NT2/D1 (cell line): Measurements from ENCODE around the gene BIN2.
A peak's percentile ranks its signal among the peaks of the same experiment; 100 is the strongest.

ENCODE experiments used
- DNase-seq: peaks from one replicate; pipeline ENCODE4 v3.0.0-alpha.2; 2011; ENCODE audit warnings: low read depth, low spot score
- H3K27me3 ChIP-seq: 2 replicates; pipeline ENCODE4 v1.6.0; 2011; ENCODE audit warnings: mild to moderate bottlenecking; ENCODE audit not compliant: insufficient read length, insufficient read depth
- H3K36me3 ChIP-seq: 2 replicates; pipeline ENCODE4 v1.6.1; 2011; ENCODE audit warnings: mild to moderate bottlenecking, low read length, mixed read lengths; ENCODE audit not compliant: insufficient read depth, insufficient read length
- H3K4me1 ChIP-seq: 2 replicates; pipeline ENCODE4 v1.5.1; 2011; ENCODE audit not compliant: insufficient read depth, insufficient read length
- H3K4me3 ChIP-seq: 2 replicates; pipeline ENCODE4 v1.5.1; 2011; ENCODE audit warnings: low read depth; ENCODE audit not compliant: insufficient read length
- H3K9ac ChIP-seq: 2 replicates; pipeline ENCODE4 v1.6.0; 2011; ENCODE audit warnings: low read depth; ENCODE audit not compliant: insufficient read length
- H3K9me3 ChIP-seq: 2 replicates; pipeline ENCODE4 v1.5.1; 2011; ENCODE audit warnings: mild to moderate bottlenecking, low read length; ENCODE audit not compliant: insufficient read depth
- SUZ12 ChIP-seq: IDR thresholded peaks from 2 replicates; pipeline ENCODE4 v1.6.1; 2011; ENCODE audit not compliant: insufficient read length, insufficient read depth; ENCODE audit errors: extremely low read depth
- YY1 ChIP-seq: IDR thresholded peaks from 2 replicates; pipeline ENCODE4 v1.6.1; 2011; ENCODE audit not compliant: insufficient read length, insufficient read depth
- ZNF274 ChIP-seq: IDR thresholded peaks from 2 replicates; pipeline ENCODE4 v1.6.1; 2011; ENCODE audit warnings: mild to moderate bottlenecking, low read depth, low read length

Gene BIN2

GRCh38 chr12:51242120-51242519 lies 81.9 kb downstream of the BIN2 start:
- TF ChIP-seq ZNF274 (no peak), SUZ12 (no peak), YY1 (no peak)
- Histone ChIP-seq H3K27me3 (no peaks in the 10 kb centered on the region), H3K9ac (no peak overlapping the region), H3K9me3 (no peaks in the 10 kb centered on the region), H3K36me3 (peaks cover 56% of the 10 kb centered on the region), H3K4me1 (peaks cover 2% of the 10 kb centered on the region), H3K4me3 (no peak overlapping the region)
- no peak for DNase-seq

- no peaks in the 10 kb centered on the region for H3K9me3 ChIP-seq
- H3K9ac ChIP-seq: no peak overlapping the region
- no peaks in the 10 kb centered on the region for H3K27me3 ChIP-seq
- H3K4me3 ChIP-seq: no peak overlapping the region
- H3K36me3 ChIP-seq: peaks cover 49% of the 10 kb centered on the region
- DNase-seq: no peak
- peaks cover 2% of the 10 kb centered on the region for H3K4me1 ChIP-seq
- TF ChIP-seq YY1 (no peak), SUZ12 (no peak), ZNF274 (no peak)
These were observed 83.0 kb downstream of the BIN2 start for GRCh38 chr12:51240971-51241370.

- Histone ChIP-seq H3K4me3 (peak within 1 kb of the TSS; percentile 100), H3K27me3 (no peaks in the 10 kb centered on the region), H3K4me1 (peaks cover 2% of the 10 kb centered on the region), H3K9me3 (no peaks in the 10 kb centered on the region), H3K9ac (peak within 1 kb of the TSS; percentile 100), H3K36me3 (peaks cover 31% of the 10 kb centered on the region)
- TF ChIP-seq SUZ12 (no peak), YY1 (no peak), ZNF274 (no peak)
- peak; percentile 95 for DNase-seq
These were observed 85.3 kb downstream of the BIN2 start, which contains the start of gene DAZAP2 for GRCh38 chr12:51238510-51239334. Gene DAZAP2 (plus strand): TSS chr12:51238826. CDS start chr12:51238908, 82 bp downstream.

DNA sequence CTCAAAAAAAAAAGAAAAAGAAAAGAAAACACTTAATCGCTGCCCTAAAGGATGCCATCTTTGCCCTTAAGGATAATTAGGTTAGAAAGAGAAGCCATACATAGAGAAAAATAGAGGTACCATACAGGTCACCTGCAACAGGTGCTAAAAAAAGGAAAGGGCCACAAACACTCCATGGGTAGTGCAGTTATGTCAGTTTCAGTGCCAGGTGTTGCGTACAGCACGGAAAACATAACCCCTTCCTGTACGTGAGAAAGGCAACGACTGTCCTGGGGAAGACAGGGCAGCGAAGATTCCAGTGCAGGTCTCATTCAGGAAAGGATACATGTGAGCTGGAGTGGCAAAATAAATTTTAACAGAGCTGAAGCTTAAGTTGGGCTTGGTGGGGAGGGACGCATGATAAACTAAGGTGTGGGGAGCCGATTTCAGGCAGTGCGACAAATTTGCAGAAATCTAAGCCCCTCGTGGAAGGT lies 85.9 kb downstream of the BIN2 start:
- Histone ChIP-seq H3K9me3 (no peaks in the 10 kb centered on the region), H3K4me1 (peaks cover 2% of the 10 kb centered on the region), H3K27me3 (no peaks in the 10 kb centered on the region), H3K4me3 (peak overlapping the region; percentile 31), H3K9ac (peak overlapping the region; percentile 83), H3K36me3 (peaks cover 28% of the 10 kb centered on the region)
- TF ChIP-seq YY1 (no peak), ZNF274 (no peak), SUZ12 (no peak)
- no peak for DNase-seq

GRCh38 chr12:51234530-51234929 lies 89.4 kb downstream of the BIN2 start:
- Histone ChIP-seq H3K4me3 (no peak overlapping the region), H3K9me3 (no peaks in the 10 kb centered on the region), H3K36me3 (no peaks in the 10 kb centered on the region), H3K9ac (no peak overlapping the region), H3K27me3 (no peaks in the 10 kb centered on the region), H3K4me1 (no peaks in the 10 kb centered on the region)
- DNase-seq: no peak
- TF ChIP-seq ZNF274: no peak
- no peak for TF ChIP-seq YY1
- no peak for TF ChIP-seq SUZ12

DNA sequence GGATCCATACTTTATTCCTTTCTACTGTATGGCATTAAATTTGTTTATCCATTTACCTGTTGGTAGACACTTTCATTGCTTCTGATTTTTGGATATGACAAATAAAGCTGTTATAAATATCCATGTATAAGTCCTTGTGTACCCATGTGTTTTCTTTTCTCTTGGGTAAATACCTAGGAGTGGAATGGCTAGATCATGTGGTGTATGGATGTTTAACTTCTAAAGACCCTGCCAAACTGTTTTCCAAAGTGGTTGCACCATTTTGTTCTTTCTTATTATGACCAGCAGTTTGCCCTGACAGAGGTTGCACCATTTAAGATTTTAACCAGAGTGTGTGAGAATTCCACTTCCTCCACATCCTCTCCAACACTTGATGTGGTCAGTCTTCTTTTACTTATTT lies 91.3 kb downstream of the BIN2 start:
- Histone ChIP-seq H3K4me1 (no peaks in the 10 kb centered on the region), H3K4me3 (no peak overlapping the region), H3K27me3 (no peaks in the 10 kb centered on the region), H3K9ac (no peak overlapping the region), H3K36me3 (no peaks in the 10 kb centered on the region), H3K9me3 (no peaks in the 10 kb centered on the region)
- TF ChIP-seq ZNF274 (no peak), SUZ12 (no peak), YY1 (no peak)
- DNase-seq: no peak
